ENCODE results near the gene CKMT2.

The CKMT2 gene

DNA sequence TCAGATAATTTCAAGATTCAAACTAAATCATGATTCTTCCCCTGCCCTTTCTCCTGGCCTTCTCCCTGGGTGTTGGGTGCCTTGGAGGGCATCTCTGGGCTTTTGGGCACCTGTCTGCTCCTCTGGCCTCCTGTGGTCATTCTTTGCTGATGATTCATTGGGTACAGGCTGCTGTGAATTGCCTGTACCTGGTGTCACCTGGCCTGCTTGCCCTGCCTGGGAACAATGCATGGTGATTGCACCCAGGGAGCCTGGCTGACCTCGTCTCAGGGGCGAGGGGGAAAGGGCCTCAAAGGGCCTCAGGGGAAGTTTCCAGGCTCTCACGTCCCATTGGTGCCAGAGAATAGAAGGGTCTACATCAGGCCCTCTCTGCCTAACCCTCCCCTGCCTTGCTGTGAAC is 20.1 kb upstream of the CKMT2 start:
- H3K27ac ChIP-seq (replicated peaks): no peak overlapping the region

DNA sequence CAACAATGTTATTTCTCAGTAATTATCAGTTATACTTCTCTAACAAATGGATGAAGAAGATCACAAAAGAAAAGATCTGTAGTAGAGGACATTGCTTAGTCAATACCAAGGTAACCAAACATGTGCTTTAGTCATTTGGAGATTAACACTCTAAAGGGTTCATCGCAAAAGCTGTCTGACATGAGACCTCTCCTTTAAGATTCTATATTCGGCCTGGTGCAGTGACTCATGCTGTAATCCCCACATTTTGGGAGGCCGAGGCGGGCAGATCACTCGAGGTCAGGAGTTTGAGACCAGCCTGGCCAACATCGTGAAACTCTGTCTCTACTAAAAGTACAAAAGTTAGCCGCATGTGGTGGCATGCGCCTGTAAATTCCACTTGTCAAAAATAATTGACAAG is 18.3 kb upstream of the CKMT2 start:
- no peak overlapping the region for H3K27ac ChIP-seq (replicated peaks)
- no peaks in the 10 kb centered on the region for H3K27me3 ChIP-seq (ENCODE audit: insufficient read depth, poor library complexity, severe bottlenecking)
- TF ChIP-seq, protein P1, sequence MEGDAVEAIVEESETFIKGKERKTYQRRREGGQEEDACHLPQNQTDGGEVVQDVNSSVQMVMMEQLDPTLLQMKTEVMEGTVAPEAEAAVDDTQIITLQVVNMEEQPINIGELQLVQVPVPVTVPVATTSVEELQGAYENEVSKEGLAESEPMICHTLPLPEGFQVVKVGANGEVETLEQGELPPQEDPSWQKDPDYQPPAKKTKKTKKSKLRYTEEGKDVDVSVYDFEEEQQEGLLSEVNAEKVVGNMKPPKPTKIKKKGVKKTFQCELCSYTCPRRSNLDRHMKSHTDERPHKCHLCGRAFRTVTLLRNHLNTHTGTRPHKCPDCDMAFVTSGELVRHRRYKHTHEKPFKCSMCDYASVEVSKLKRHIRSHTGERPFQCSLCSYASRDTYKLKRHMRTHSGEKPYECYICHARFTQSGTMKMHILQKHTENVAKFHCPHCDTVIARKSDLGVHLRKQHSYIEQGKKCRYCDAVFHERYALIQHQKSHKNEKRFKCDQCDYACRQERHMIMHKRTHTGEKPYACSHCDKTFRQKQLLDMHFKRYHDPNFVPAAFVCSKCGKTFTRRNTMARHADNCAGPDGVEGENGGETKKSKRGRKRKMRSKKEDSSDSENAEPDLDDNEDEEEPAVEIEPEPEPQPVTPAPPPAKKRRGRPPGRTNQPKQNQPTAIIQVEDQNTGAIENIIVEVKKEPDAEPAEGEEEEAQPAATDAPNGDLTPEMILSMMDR (IDR thresholded peaks at IDR 0.05; ENCODE audit: insufficient read depth, low read length): no peak
- TF ChIP-seq, protein P2, sequence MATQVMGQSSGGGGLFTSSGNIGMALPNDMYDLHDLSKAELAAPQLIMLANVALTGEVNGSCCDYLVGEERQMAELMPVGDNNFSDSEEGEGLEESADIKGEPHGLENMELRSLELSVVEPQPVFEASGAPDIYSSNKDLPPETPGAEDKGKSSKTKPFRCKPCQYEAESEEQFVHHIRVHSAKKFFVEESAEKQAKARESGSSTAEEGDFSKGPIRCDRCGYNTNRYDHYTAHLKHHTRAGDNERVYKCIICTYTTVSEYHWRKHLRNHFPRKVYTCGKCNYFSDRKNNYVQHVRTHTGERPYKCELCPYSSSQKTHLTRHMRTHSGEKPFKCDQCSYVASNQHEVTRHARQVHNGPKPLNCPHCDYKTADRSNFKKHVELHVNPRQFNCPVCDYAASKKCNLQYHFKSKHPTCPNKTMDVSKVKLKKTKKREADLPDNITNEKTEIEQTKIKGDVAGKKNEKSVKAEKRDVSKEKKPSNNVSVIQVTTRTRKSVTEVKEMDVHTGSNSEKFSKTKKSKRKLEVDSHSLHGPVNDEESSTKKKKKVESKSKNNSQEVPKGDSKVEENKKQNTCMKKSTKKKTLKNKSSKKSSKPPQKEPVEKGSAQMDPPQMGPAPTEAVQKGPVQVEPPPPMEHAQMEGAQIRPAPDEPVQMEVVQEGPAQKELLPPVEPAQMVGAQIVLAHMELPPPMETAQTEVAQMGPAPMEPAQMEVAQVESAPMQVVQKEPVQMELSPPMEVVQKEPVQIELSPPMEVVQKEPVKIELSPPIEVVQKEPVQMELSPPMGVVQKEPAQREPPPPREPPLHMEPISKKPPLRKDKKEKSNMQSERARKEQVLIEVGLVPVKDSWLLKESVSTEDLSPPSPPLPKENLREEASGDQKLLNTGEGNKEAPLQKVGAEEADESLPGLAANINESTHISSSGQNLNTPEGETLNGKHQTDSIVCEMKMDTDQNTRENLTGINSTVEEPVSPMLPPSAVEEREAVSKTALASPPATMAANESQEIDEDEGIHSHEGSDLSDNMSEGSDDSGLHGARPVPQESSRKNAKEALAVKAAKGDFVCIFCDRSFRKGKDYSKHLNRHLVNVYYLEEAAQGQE (IDR thresholded peaks at IDR 0.05; ENCODE audit: insufficient replicate concordance, low read depth): no peak
- TF ChIP-seq GABPA (IDR thresholded peaks at IDR 0.05; ENCODE audit: low read depth) (no peak), POLR2AphosphoS5 (IDR thresholded peaks at IDR 0.05; ENCODE audit: low read depth) (no peak), SPI1 (IDR thresholded peaks at IDR 0.05; ENCODE audit: borderline replicate concordance, low read depth) (no peak)
- H3K4me3 ChIP-seq (replicated peaks; ENCODE audit: insufficient read depth, low read length): no peak overlapping the region
- no peak for DNase-seq (ENCODE audit: low read depth in 1 of 2, low spot score in 1 of 2)

More for the DNA sequence above, 20.1 kb upstream of the CKMT2 start:
- DNase-seq (ENCODE audit: low read depth in 1 of 2, low spot score in 1 of 2): no peak
- H3K27me3 ChIP-seq (ENCODE audit: insufficient read depth, poor library complexity, severe bottlenecking): no peaks in the 10 kb centered on the region
- TF ChIP-seq, protein P1 (IDR thresholded peaks at IDR 0.05; ENCODE audit: insufficient read depth, low read length): no peak
- TF ChIP-seq, protein P2 (IDR thresholded peaks at IDR 0.05; ENCODE audit: insufficient replicate concordance, low read depth): no peak
- TF ChIP-seq POLR2AphosphoS5 (IDR thresholded peaks at IDR 0.05; ENCODE audit: low read depth) (no peak), SPI1 (IDR thresholded peaks at IDR 0.05; ENCODE audit: borderline replicate concordance, low read depth) (no peak), GABPA (IDR thresholded peaks at IDR 0.05; ENCODE audit: low read depth) (no peak)
- H3K4me3 ChIP-seq (replicated peaks; ENCODE audit: insufficient read depth, low read length): no peak overlapping the region

DNA sequence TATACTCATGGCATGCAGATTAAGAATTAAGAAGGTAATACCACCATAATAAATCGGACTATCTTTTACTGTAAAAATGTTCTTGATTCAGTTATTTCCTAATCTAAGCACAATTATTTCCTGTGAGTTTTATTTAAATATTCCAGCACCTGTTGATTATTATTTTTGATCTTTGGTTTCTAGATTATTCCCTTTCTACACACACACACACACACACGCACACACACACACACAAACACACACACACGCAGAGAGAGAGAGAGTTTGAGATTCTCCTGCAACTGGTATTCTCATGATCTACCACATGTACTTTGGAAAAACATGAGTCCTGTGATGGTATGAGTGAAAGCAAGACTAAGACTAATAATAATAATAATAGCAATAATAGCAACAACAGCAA is 17.0 kb upstream of the CKMT2 start:
- no peak for DNase-seq (ENCODE audit: low read depth in 1 of 2, low spot score in 1 of 2)
- TF ChIP-seq, protein P2 (IDR thresholded peaks at IDR 0.05; ENCODE audit: insufficient replicate concordance, low read depth): no peak
- TF ChIP-seq POLR2AphosphoS5 (IDR thresholded peaks at IDR 0.05; ENCODE audit: low read depth) (no peak), SPI1 (IDR thresholded peaks at IDR 0.05; ENCODE audit: borderline replicate concordance, low read depth) (no peak), GABPA (IDR thresholded peaks at IDR 0.05; ENCODE audit: low read depth) (no peak)
- TF ChIP-seq, protein P1 (IDR thresholded peaks at IDR 0.05; ENCODE audit: insufficient read depth, low read length): no peak
- H3K4me3 ChIP-seq (replicated peaks; ENCODE audit: insufficient read depth, low read length): no peak overlapping the region
- no peaks in the 10 kb centered on the region for H3K27me3 ChIP-seq (ENCODE audit: insufficient read depth, poor library complexity, severe bottlenecking)
- H3K27ac ChIP-seq (replicated peaks): no peak overlapping the region

Measured in HL-60 (cell line).